LHCN-M2 (cell line): Measurements from ENCODE around the gene HSPA1L. TPM values are rescaled to one million over a fixed set of nuclear protein-coding genes. Genes with fewer than 3 reads are reported as not detected.
A peak's percentile ranks its signal among the peaks of the same experiment; 100 is the strongest.
"Not testable (repeated sequence)": the region's sequence is repeated elsewhere in the genome, so short reads cannot be mapped to it uniquely, and the experiment has no call there.

ENCODE experiments used
- DNase-seq: peaks from one replicate; pipeline ENCODE4 v3.0.0-alpha.2; 2012; ENCODE audit warnings: low read depth
- polyA plus RNA-seq: library from polyadenylated mRNA; unstranded; fragments of >200 nt; gene quantifications from one replicate; pipeline ENCODE4 v1.2.1, GENCODE V29; 2012; ENCODE audit warnings: missing spikeins
- total RNA-seq: library from RNA; depleted of rRNA; stranded (reverse); fragments of >200 nt; gene quantifications from 2 replicates; pipeline ENCODE4 v1.2.3, GENCODE V29; 2014; rRNA removed

The HSPA1L gene
- total RNA-seq: 0.71 and 1.5 TPM in 2 replicates
- 1.00 TPM for polyA plus RNA-seq

- DNase-seq: peak; percentile 94
Measured at GRCh38 chr6:31815025-31815838, at the start of gene HSPA1L, which contains the start of gene HSPA1A. Gene HSPA1L, minus strand, starts transcription at chr6:31815283. Its CDS starts 3,311 bp downstream, at chr6:31811972. Gene HSPA1A, plus strand, starts transcription at chr6:31815543. Its CDS starts 214 bp downstream, at chr6:31815757.

GRCh38 chr6:31864818-31865204 lies 49.7 kb upstream of the HSPA1L start:
- DNase-seq: no peak

GRCh38 chr6:31864123-31864562 lies 49.1 kb upstream of the HSPA1L start:
- DNase-seq: not testable (repeated sequence)

GRCh38 chr6:31862344-31863235 lies 47.5 kb upstream of the HSPA1L start, which contains the start of gene NEU1:
Gene NEU1, minus strand, starts transcription at chr6:31862821. Its CDS starts 45 bp downstream, at chr6:31862776.
- DNase-seq: peak; percentile 100

- no peak for DNase-seq
Measured at GRCh38 chr6:31861919-31862343, 46.8 kb upstream of the HSPA1L start.

- DNase-seq: no peak
Measured at GRCh38 chr6:31861150-31861549, 46.1 kb upstream of the HSPA1L start.

GRCh38 chr6:31860349-31860748 lies 45.3 kb upstream of the HSPA1L start:
- DNase-seq: no peak

- no peak for DNase-seq
Measured at GRCh38 chr6:31859923-31860322, 44.8 kb upstream of the HSPA1L start.

GRCh38 chr6:31858707-31859106 lies 43.6 kb upstream of the HSPA1L start:
- no peak for DNase-seq

GRCh38 chr6:31857774-31858173 lies 42.7 kb upstream of the HSPA1L start:
- not testable (repeated sequence) for DNase-seq

GRCh38 chr6:31851980-31852718 lies 37.1 kb upstream of the HSPA1L start:
- DNase-seq: not testable (repeated sequence)

- DNase-seq: no peak
Measured at GRCh38 chr6:31851485-31851832, 36.4 kb upstream of the HSPA1L start.

GRCh38 chr6:31850765-31851484 lies 35.8 kb upstream of the HSPA1L start:
- DNase-seq: no peak

- no peak for DNase-seq
Measured at GRCh38 chr6:31847276-31847978, 32.3 kb upstream of the HSPA1L start.

GRCh38 chr6:31844507-31844906 lies 29.4 kb upstream of the HSPA1L start:
- DNase-seq: no peak

- no peak for DNase-seq
Measured at GRCh38 chr6:31842053-31842452, 27.0 kb upstream of the HSPA1L start.

GRCh38 chr6:31839779-31840126 lies 24.7 kb upstream of the HSPA1L start:
- DNase-seq: not testable (repeated sequence)

- no peak for DNase-seq
Measured at GRCh38 chr6:31838968-31839367, 23.9 kb upstream of the HSPA1L start.

- not testable (repeated sequence) for DNase-seq
Measured at GRCh38 chr6:31838114-31838553, 23.1 kb upstream of the HSPA1L start.
